GM21619 (cell line): ENCODE results near the gene PPM1H.

ENCODE experiments used
- ATAC-seq: cut with Tn5 transposase; IDR thresholded peaks from one replicate; pipeline ENCODE4 v1.9.1; 2021; ENCODE audit not compliant: unreplicated experiment

PPM1H gene

GRCh38 chr12:62772416-62772955, 162.5 kb downstream of the PPM1H start:
- no peak for ATAC-seq

DNA sequence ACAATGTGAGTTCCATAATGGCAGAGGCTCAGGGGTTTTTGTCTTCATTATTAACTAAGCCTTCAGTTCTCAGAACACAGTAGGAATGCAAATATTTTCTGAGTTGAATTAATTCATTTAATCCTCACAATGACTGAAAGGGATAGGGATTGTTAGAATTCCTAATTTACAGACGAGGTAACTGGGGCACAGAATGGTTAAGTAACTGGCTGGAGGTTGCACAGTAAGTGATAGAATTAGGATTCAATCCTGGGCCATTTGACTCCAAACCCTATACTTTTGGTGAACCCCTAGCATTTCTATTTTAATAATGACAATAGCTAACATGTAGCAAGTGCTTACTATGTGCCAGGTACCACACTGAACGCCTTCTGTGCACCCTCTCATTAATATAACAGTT, 163.1 kb downstream of the PPM1H start:
- no peak for ATAC-seq

DNA sequence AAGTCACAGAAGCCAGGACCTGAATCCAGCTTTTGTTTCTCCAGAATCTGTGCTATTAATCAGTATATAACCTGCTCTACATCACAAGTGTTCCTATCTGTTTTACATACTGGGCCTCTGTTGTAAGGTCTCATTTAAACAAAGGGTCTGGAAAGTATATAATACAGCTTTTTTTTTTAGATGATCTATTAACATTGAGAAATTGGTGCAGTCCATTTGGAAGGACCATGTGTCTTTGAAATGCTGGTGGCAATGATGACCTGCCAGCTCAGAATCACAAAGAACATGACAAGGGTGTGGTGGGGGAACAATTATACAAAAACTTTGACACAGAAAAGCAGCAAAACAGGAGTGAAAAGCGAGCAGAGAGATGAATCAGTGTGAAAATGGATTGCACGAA, 164.6 kb downstream of the PPM1H start:
- no peak for ATAC-seq

DNA sequence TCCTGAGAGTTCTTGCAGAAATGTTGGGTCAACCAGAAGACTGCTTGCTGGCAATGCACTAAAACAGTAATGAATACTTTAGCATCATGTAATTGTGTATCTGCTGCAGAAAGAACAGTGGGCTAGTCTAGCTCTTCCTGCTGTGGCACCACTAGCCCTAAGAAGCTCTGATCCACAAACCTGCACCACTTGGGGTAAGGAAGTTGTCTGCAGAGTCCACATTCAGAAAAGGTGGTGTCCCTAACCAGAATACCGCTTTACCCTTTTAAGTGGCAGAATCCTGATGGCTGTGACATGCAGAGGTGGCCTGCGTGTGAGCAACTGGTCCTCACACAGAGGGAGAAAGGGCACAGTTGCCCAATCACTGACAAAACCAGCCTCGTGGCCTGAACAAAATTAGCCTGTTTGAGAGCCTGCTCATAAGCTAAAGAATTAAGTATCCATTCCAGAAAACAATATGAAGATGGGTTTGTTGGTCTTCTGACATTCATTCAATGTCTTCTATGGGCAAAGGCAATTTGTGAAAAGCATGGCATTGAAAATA, 165.8 kb downstream of the PPM1H start:
- no peak for ATAC-seq

- no peak for ATAC-seq
These were observed 167.0 kb downstream of the PPM1H start for GRCh38 chr12:62767946-62768345.

GRCh38 chr12:62767496-62767895, 167.5 kb downstream of the PPM1H start:
- ATAC-seq: no peak

DNA sequence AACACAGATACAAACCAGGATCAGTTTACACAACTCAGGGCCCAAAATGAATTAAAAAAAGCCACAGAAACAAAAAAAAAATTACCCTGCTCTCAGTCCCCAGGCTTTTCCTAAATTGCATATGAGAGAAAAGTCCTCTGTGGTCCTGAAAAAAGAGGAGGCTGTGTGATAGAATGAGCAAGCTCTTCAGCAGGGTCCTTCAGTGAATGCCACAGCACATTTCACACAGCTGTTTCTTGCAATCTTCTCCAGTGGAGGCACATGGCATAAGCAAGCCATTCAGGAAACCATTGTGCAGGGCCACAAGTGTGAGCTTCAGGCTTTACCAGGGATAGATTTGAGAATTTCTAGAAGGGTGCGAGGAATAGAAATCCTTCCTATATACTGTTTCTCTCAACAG, 168.5 kb downstream of the PPM1H start:
- no peak for ATAC-seq

DNA sequence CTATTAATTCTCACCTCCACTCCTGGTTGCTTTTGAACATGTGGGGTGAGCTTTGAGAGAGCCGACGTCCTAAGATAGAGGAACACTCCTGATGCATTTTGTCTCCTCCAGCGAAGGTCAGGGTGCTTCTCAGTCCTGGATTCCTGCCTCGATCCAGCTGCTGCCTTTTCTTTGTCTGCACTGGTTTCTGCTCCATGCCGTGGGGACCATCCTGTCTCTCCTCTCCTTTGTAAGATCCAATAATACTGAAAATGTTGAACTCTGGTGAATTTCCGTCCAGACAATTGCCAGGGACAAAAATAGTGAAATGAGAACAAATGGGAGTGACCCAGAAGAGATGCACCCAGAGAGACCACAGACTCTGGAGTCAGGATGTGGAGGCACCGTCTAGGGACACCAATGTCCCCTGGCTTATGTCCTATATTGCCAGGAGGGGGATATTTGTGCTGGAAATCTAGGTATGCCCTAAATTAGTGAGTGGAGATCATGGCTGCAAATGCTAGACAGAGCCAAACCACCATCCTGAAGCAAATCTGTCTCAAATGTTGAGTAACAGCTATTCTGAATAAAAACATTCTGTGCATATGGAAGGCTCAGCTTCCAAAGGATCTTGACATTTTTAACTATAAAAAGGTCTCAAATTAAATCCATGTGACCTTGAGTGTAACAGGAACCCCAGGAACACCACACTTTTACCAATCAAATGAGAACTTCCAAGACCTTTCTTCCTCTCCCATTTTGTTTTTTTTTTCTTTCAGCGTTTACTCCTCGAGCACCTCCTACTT, 170.9 kb downstream of the PPM1H start:
- ATAC-seq: no peak

DNA sequence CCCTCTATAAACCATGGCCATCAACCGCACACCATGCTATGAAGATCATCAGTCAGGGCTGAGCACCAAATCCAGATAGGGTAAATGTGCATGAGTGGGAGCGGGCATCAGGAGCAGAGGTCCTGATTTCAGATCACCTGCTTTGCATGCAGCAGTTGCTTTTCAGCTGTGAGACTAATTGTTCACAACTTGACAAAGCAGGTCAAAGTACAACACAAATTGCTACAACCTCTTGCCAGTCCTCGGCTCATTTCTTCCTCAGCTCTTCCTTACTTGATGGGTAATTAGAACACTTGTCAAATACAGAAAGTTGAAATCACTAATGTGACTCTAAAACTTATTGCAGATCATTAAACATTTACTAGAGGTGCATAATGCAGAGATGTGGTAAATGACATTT, 171.6 kb downstream of the PPM1H start:
- ATAC-seq: no peak

DNA sequence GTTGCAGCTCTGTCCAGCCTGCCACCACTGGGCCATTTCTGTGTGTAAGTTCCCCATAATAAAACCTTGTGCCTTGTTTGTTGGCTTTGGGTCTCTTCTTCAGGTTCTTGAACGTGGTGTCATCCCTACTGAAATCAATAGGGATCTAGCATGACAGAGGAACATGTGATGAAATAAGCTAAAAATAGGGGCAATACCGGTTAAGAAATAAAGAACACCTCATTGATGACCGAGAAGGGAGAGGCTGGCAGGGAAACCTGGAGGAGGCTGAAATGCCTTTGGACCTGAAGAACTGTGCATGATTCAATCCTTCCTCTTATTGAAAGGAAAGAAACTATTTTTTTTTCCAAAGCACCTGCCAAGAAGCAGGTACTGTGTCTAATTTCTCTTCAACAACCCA, 172.3 kb downstream of the PPM1H start:
- ATAC-seq: no peak

GRCh38 chr12:62761658-62762057, 173.3 kb downstream of the PPM1H start:
- ATAC-seq: no peak

DNA sequence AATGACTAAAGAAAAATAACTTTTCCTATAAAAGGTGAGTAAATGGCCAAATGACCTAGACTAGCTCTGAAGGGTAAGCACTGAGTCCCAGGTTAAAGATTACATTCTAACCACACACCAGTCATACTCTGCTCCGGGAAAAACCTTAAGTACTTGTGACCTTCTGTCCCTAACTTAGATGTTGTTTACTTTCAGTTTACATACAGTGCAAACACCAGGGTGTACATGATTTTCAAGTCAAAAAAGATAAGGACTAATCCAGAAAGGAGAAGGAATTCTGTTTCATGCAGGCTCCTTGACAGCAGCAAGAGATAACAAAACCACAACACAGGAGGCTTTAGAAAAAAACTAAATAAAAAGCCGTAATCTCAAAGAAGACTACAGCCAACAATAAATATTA, 174.2 kb downstream of the PPM1H start:
- ATAC-seq: peak; percentile 98

DNA sequence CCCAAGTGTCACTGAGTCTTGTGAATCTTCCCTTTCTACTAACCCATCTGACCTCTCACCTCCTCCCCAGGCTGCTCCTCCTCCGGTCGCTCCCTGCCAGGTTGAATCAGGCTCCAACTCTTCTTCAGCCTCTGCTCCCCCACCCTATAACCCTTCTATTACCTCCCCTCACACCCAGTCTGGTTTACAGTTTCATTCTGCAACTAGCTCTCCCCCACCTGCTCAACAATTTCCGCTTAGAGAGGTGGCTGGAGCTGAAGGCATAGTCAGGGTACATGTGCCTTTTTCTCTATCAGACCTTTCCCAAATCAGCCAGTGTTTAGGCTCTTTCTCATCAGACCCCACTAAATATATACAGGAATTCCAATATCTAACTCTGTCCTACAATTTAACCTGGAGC, 174.6 kb downstream of the PPM1H start:
- ATAC-seq: peak; percentile 39

- ATAC-seq: no peak
These were observed 176.7 kb downstream of the PPM1H start for GRCh38 chr12:62758216-62758615.

DNA sequence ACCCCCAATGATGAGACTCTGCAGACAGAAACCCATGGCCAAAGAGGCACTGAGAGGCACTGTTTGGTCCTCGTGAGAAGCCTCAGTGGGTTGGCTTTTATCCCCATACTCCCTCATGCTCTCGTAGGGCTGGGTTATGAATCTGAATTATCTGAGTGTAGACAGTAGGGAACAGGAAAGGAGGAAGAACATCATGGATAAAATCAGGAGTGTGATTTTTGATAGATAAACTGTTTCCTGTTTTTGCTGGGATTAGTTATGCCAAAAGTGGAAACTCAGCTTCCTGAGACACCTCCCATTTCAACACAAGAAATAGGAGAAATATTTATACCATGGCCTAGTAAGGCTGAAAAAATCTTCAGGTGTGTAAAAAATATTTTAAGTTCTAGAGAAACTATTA, 177.9 kb downstream of the PPM1H start:
- no peak for ATAC-seq

- ATAC-seq: no peak
These were observed 180.2 kb downstream of the PPM1H start for GRCh38 chr12:62754706-62755105.

DNA sequence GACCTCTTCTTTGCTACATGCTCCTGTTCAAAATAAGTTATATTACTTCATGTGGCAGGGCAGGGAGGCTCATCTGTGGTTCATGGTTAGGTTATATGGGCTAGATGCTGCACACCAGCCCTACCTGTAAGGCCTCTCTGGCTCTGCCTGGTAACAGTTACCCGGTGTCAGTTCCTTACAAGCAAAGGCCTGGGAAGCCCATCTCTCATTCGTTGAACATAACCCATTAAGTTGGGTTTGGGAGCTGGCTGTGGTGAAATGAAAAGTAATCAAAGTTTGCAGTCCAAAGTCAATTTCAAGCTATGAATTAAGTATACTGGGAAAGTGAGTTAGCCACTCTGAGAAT, 183.2 kb downstream of the PPM1H start:
- no peak for ATAC-seq

- ATAC-seq: no peak
These were observed 183.8 kb downstream of the PPM1H start for GRCh38 chr12:62750941-62751809.

- no peak for ATAC-seq
These were observed 185.4 kb downstream of the PPM1H start for GRCh38 chr12:62749586-62749985.

DNA sequence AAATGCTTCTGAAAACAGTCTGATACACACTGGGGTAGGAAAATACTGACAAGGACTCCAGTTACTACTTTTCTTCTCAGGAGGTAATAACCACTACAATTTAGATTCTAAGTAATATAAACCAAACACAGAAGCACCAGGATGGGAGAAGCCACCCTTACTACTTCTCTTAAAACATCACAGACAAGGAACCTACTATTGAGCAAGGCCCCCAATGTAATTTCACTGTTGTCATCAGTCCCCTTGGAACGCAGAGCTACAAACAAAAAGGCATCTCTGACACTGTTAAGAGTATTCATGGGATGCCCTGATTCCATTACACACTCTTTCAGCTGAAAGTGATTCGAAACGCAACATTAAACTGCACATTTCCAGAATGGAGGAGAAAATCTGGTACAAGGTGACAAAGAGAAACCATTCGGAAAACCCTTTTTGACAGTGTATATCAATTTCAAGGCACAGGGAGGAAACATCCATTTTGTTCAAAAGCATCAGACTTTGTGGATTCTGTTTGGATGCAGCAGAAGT, 185.9 kb downstream of the PPM1H start:
- ATAC-seq: no peak

- no peak for ATAC-seq
These were observed 190.4 kb downstream of the PPM1H start for GRCh38 chr12:62744551-62744950.
